ENCODE measurements around the gene TIGAR.

The TIGAR gene

DNA sequence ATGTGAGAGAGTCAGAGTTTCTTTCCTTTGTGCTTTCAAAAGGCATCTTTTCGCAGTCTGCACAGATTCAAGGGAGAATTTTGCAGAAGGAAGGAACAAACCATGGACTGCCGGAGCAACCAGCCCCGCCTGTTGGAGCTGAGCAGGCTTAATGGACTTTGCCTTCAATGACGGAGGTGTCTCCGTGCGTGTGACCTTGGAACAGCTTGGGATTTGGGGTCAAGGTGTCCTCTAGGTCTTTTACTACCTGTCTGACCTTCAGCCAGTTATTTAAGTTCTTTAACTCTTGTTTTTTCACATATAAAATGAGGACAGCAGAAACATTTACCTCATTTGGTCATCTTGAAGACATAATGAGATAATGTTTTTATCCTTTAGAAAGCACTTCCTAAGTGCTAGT is 54.4 kb downstream of the TIGAR start:
- H3K4me3 ChIP-seq (ENCODE audit: low read length): no peak overlapping the region
- H3K9ac ChIP-seq (ENCODE audit: low read length): no peak overlapping the region
- H3K9me3 ChIP-seq (ENCODE audit: control insufficient read depth, low read length): no peaks in the 10 kb centered on the region
- no peaks in the 10 kb centered on the region for H3K27me3 ChIP-seq (ENCODE audit: control insufficient read depth, insufficient read depth, low read length)
- no peaks in the 10 kb centered on the region for H3K36me3 ChIP-seq (ENCODE audit: control insufficient read depth, insufficient read depth, low read length)
- no peaks in the 10 kb centered on the region for H3K4me1 ChIP-seq (ENCODE audit: control insufficient read depth, insufficient read depth, low read length)

GRCh38 chr12:4378772-4379171 is 57.8 kb downstream of the TIGAR start:
- H3K36me3 ChIP-seq (ENCODE audit: control insufficient read depth, insufficient read depth, low read length): no peaks in the 10 kb centered on the region
- no peak overlapping the region for H3K9ac ChIP-seq (ENCODE audit: low read length)
- no peak overlapping the region for H3K4me3 ChIP-seq (ENCODE audit: low read length)
- H3K9me3 ChIP-seq (ENCODE audit: control insufficient read depth, low read length): no peaks in the 10 kb centered on the region
- H3K27me3 ChIP-seq (ENCODE audit: control insufficient read depth, insufficient read depth, low read length): no peaks in the 10 kb centered on the region
- no peaks in the 10 kb centered on the region for H3K4me1 ChIP-seq (ENCODE audit: control insufficient read depth, insufficient read depth, low read length)

GRCh38 chr12:4379405-4379804 is 58.4 kb downstream of the TIGAR start, which contains the start of gene FGF23:
Gene FGF23, minus strand, starts transcription at chr12:4379712. Its CDS starts 130 bp downstream, at chr12:4379582.
- no peak within 1 kb of the TSS for H3K9ac ChIP-seq (ENCODE audit: low read length)
- no peak within 1 kb of the TSS for H3K4me3 ChIP-seq (ENCODE audit: low read length)
- no peaks in the 10 kb centered on the region for H3K4me1 ChIP-seq (ENCODE audit: control insufficient read depth, insufficient read depth, low read length)
- no peaks in the 10 kb centered on the region for H3K27me3 ChIP-seq (ENCODE audit: control insufficient read depth, insufficient read depth, low read length)
- H3K9me3 ChIP-seq (ENCODE audit: control insufficient read depth, low read length): no peaks in the 10 kb centered on the region
- no peaks in the 10 kb centered on the region for H3K36me3 ChIP-seq (ENCODE audit: control insufficient read depth, insufficient read depth, low read length)

- Histone ChIP-seq H3K9me3 (ENCODE audit: control insufficient read depth, low read length) (no peaks in the 10 kb centered on the region), H3K9ac (ENCODE audit: low read length) (no peak overlapping the region), H3K27me3 (ENCODE audit: control insufficient read depth, insufficient read depth, low read length) (no peaks in the 10 kb centered on the region), H3K36me3 (ENCODE audit: control insufficient read depth, insufficient read depth, low read length) (no peaks in the 10 kb centered on the region), H3K4me3 (ENCODE audit: low read length) (no peak overlapping the region), H3K4me1 (ENCODE audit: control insufficient read depth, insufficient read depth, low read length) (no peaks in the 10 kb centered on the region)
Measured at GRCh38 chr12:4380332-4380731, 59.3 kb downstream of the TIGAR start.

DNA sequence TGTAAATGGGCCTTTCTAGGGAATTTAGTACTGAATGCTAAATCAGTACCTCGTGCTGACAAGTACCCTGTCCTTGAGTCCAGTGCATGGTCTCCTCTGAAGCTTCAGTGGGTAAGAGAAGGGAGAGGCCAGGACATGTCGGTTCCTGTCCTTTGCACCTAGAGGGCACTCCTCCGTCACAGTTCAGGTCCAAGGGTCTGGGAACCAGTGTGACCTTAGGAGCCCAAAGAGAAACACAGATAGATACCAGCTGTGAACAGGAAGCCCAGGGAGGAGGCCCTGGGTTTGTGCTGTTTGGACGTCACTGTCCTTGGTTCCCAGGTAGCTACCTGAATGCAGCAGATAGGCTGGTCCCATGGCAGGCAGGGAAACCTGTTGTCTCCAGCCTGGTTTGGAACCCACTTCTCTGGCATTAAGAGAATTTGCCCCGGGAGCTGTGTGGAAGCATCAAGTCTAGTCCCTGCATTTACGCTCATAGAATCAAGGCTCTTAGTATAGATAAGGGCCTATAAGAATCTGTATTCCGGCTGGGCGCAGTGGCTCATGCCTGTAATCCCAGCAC is 62.4 kb downstream of the TIGAR start:
- Histone ChIP-seq H3K27me3 (ENCODE audit: control insufficient read depth, insufficient read depth, low read length) (no peaks in the 10 kb centered on the region), H3K4me1 (ENCODE audit: control insufficient read depth, insufficient read depth, low read length) (no peaks in the 10 kb centered on the region), H3K36me3 (ENCODE audit: control insufficient read depth, insufficient read depth, low read length) (no peaks in the 10 kb centered on the region), H3K4me3 (ENCODE audit: low read length) (no peak overlapping the region), H3K9ac (ENCODE audit: low read length) (no peak overlapping the region), H3K9me3 (ENCODE audit: control insufficient read depth, low read length) (no peaks in the 10 kb centered on the region)

GRCh38 chr12:4386801-4387200 is 65.8 kb downstream of the TIGAR start:
- Histone ChIP-seq H3K9me3 (ENCODE audit: control insufficient read depth, low read length) (no peaks in the 10 kb centered on the region), H3K27me3 (ENCODE audit: control insufficient read depth, insufficient read depth, low read length) (no peaks in the 10 kb centered on the region), H3K36me3 (ENCODE audit: control insufficient read depth, insufficient read depth, low read length) (no peaks in the 10 kb centered on the region), H3K4me1 (ENCODE audit: control insufficient read depth, insufficient read depth, low read length) (no peaks in the 10 kb centered on the region), H3K9ac (ENCODE audit: low read length) (no peak overlapping the region), H3K4me3 (ENCODE audit: low read length) (no peak overlapping the region)

- Histone ChIP-seq H3K4me1 (ENCODE audit: control insufficient read depth, insufficient read depth, low read length) (no peaks in the 10 kb centered on the region), H3K27me3 (ENCODE audit: control insufficient read depth, insufficient read depth, low read length) (no peaks in the 10 kb centered on the region), H3K36me3 (ENCODE audit: control insufficient read depth, insufficient read depth, low read length) (no peaks in the 10 kb centered on the region), H3K9ac (ENCODE audit: low read length) (no peak overlapping the region), H3K9me3 (ENCODE audit: control insufficient read depth, low read length) (no peaks in the 10 kb centered on the region), H3K4me3 (ENCODE audit: low read length) (no peak overlapping the region)
Measured at GRCh38 chr12:4387607-4388006, 66.6 kb downstream of the TIGAR start.

- Histone ChIP-seq H3K27me3 (ENCODE audit: control insufficient read depth, insufficient read depth, low read length) (no peaks in the 10 kb centered on the region), H3K4me1 (ENCODE audit: control insufficient read depth, insufficient read depth, low read length) (no peaks in the 10 kb centered on the region), H3K9ac (ENCODE audit: low read length) (no peak overlapping the region), H3K36me3 (ENCODE audit: control insufficient read depth, insufficient read depth, low read length) (no peaks in the 10 kb centered on the region), H3K9me3 (ENCODE audit: control insufficient read depth, low read length) (no peaks in the 10 kb centered on the region), H3K4me3 (ENCODE audit: low read length) (no peak overlapping the region)
Measured at GRCh38 chr12:4388032-4388431, 67.0 kb downstream of the TIGAR start.

GRCh38 chr12:4388662-4389061 is 67.6 kb downstream of the TIGAR start:
- no peaks in the 10 kb centered on the region for H3K27me3 ChIP-seq (ENCODE audit: control insufficient read depth, insufficient read depth, low read length)

GRCh38 chr12:4392223-4392742 is 71.3 kb downstream of the TIGAR start:
- H3K36me3 ChIP-seq (ENCODE audit: control insufficient read depth, insufficient read depth, low read length): no peaks in the 10 kb centered on the region
- H3K4me1 ChIP-seq (ENCODE audit: control insufficient read depth, insufficient read depth, low read length): no peaks in the 10 kb centered on the region
- no peak overlapping the region for H3K9ac ChIP-seq (ENCODE audit: low read length)
- H3K4me3 ChIP-seq (ENCODE audit: low read length): no peak overlapping the region
- H3K27me3 ChIP-seq (ENCODE audit: control insufficient read depth, insufficient read depth, low read length): no peaks in the 10 kb centered on the region
- H3K9me3 ChIP-seq (ENCODE audit: control insufficient read depth, low read length): no peaks in the 10 kb centered on the region

More at GRCh38 chr12:4388662-4389061, 67.6 kb downstream of the TIGAR start:
- Histone ChIP-seq H3K4me3 (ENCODE audit: low read length) (no peak overlapping the region), H3K36me3 (ENCODE audit: control insufficient read depth, insufficient read depth, low read length) (no peaks in the 10 kb centered on the region), H3K9ac (ENCODE audit: low read length) (no peak overlapping the region), H3K4me1 (ENCODE audit: control insufficient read depth, insufficient read depth, low read length) (no peaks in the 10 kb centered on the region), H3K9me3 (ENCODE audit: control insufficient read depth, low read length) (no peaks in the 10 kb centered on the region)

- no peaks in the 10 kb centered on the region for H3K9me3 ChIP-seq (ENCODE audit: control insufficient read depth, low read length)
- H3K4me3 ChIP-seq (ENCODE audit: low read length): no peak overlapping the region
- H3K9ac ChIP-seq (ENCODE audit: low read length): no peak overlapping the region
- H3K4me1 ChIP-seq (ENCODE audit: control insufficient read depth, insufficient read depth, low read length): no peaks in the 10 kb centered on the region
- H3K27me3 ChIP-seq (ENCODE audit: control insufficient read depth, insufficient read depth, low read length): no peaks in the 10 kb centered on the region
- no peaks in the 10 kb centered on the region for H3K36me3 ChIP-seq (ENCODE audit: control insufficient read depth, insufficient read depth, low read length)
Measured at GRCh38 chr12:4393211-4393610, 72.2 kb downstream of the TIGAR start.

DNA sequence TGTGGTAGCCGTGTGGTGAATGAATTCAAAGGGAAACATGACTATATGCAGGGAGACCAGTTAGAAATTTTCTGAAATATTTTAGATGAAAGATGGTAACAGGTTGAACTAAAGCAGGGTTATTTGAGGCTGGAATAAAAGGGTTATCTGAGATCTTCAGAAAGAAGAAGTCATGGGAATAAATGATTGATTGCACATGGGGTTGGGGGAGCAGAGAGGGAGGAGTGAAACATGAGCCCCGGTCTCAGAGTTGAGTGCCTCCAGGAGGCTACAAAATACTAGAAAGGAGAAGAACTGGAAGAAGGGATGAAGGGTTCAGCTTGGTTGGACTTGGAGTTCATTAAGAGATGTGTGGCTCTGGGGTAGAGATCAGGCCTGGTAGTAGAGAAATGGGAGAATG is 74.8 kb downstream of the TIGAR start:
- Histone ChIP-seq H3K9me3 (ENCODE audit: control insufficient read depth, low read length) (no peaks in the 10 kb centered on the region), H3K27me3 (ENCODE audit: control insufficient read depth, insufficient read depth, low read length) (no peaks in the 10 kb centered on the region)

DNA sequence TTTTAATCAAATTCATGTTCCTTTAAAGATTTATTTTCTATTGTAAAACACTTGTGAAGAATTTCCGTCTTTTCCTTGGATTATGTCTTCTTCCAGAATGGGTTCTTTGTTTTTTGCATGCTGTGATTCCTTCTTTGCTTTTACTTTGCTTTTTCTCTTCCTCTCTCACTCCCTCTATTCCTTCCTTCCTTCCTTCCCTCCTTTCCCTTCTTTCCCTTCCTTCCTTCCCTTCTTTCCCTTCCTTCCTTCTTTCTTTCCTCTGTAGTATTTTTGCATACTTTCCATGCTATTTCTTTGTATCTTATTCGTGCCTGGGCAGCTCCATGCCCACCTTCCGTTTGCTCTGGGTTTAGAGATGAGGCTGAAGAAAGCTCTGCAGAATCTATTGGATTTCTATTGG is 80.1 kb downstream of the TIGAR start:
- Histone ChIP-seq H3K4me1 (ENCODE audit: control insufficient read depth, insufficient read depth, low read length) (no peaks in the 10 kb centered on the region), H3K27me3 (ENCODE audit: control insufficient read depth, insufficient read depth, low read length) (no peaks in the 10 kb centered on the region), H3K9ac (ENCODE audit: low read length) (no peak overlapping the region), H3K4me3 (ENCODE audit: low read length) (no peak overlapping the region), H3K36me3 (ENCODE audit: control insufficient read depth, insufficient read depth, low read length) (no peaks in the 10 kb centered on the region), H3K9me3 (ENCODE audit: control insufficient read depth, low read length) (no peaks in the 10 kb centered on the region)

More for the DNA sequence above, 74.8 kb downstream of the TIGAR start:
- no peaks in the 10 kb centered on the region for H3K36me3 ChIP-seq (ENCODE audit: control insufficient read depth, insufficient read depth, low read length)
- H3K4me1 ChIP-seq (ENCODE audit: control insufficient read depth, insufficient read depth, low read length): no peaks in the 10 kb centered on the region
- H3K4me3 ChIP-seq (ENCODE audit: low read length): no peak overlapping the region
- no peak overlapping the region for H3K9ac ChIP-seq (ENCODE audit: low read length)

Data from mucosa of stomach (tissue), 1 donor.